Testis (tissue), 2 donors: ENCODE data around the gene SULT2A1.

Source experiments
- POLR2A ChIP-seq: fragments of 450-650 bp; IDR thresholded peaks from one replicate; pipeline ENCODE4 v1.6.1; 2017; ENCODE audit warnings: antibody characterized with exemption, mild to moderate bottlenecking, moderate library complexity
- TF ChIP-seq, protein P1 (sequence below), 3 experiments: fragments of 450-650 bp in 2 of 3; fragments of 200-600 bp in 1 of 3; sonication (generic) in 1 of 3; IDR thresholded peaks; one replicate each; pipeline ENCODE4 v1.5.1; 2016 to 2019; ENCODE audit warnings: antibody characterized with exemption in 3 of 3, mild to moderate bottlenecking in 2 of 3, moderate library complexity in 1 of 3

DNA sequence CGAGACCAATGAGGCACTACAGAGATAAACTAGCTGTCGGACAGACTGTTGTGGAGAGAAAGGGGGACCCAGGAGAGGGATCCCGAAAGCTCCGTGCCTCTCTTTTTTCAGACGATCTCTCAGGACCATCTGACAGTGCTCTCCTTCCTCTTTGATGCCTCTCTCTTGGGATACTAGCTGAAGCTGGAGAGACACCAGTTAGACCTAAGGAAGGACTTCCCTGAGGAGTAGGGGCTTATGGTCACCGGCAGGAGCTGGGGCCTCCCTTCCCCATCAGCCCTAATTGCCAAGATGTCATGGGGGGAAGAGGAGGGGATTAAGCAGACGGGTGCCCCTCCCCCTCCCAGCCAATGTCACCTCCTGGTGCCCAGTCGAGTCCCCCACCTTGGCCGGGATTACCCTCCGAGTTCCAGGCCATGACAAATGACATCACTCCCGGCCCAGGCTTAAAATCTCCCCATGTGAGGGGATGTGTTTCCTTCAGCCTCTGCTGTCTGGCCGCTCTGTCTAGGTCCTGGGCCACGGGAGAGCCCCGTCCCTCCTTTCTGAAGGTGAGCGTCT lies 64.6 kb downstream of the SULT2A1 start, which contains the start of gene CRX:
- TF ChIP-seq, protein P1, sequence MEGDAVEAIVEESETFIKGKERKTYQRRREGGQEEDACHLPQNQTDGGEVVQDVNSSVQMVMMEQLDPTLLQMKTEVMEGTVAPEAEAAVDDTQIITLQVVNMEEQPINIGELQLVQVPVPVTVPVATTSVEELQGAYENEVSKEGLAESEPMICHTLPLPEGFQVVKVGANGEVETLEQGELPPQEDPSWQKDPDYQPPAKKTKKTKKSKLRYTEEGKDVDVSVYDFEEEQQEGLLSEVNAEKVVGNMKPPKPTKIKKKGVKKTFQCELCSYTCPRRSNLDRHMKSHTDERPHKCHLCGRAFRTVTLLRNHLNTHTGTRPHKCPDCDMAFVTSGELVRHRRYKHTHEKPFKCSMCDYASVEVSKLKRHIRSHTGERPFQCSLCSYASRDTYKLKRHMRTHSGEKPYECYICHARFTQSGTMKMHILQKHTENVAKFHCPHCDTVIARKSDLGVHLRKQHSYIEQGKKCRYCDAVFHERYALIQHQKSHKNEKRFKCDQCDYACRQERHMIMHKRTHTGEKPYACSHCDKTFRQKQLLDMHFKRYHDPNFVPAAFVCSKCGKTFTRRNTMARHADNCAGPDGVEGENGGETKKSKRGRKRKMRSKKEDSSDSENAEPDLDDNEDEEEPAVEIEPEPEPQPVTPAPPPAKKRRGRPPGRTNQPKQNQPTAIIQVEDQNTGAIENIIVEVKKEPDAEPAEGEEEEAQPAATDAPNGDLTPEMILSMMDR (IDR thresholded peaks at IDR 0.05) = no peak
- no peak for TF ChIP-seq POLR2A
